PC-3 (cell line): ENCODE results near the gene KIAA2012. TPM values are rescaled to one million over a fixed set of nuclear protein-coding genes. Genes with fewer than 3 reads are reported as not detected.

ENCODE experiments used
- ATAC-seq: fragments of 200-7000 bp; cut with Tn5 transposase; 2 replicates; pipeline ENCODE4 v1.9.1; 2020; ENCODE audit warnings: mild to moderate bottlenecking, moderate library complexity
- BruUV-seq: library from RNA; stranded (reverse); fragments of 400-500 nt; replicated peaks from 2 replicates; lab custom pipeline; 2021; lab: Mats Ljungman, UMichigan
- CTCF ChIA-PET: fragments of 300-600 bp; sonication (Branson Sonifier 250); formaldehyde crosslinking; loops from one replicate; lab custom pipeline; 2022; ENCODE audit warnings: antibody characterized with exemption; lab: Charles Lee
- POLR2A ChIA-PET: fragments of 300-600 bp; sonication (Branson Sonifier 250); formaldehyde crosslinking; loops from one replicate; lab custom pipeline; 2022; ENCODE audit warnings: antibody characterized with exemption; ENCODE audit not compliant: unreplicated experiment; lab: Charles Lee
- DNase-seq: peaks from one replicate; pipeline ENCODE4 v3.0.0-alpha.2; 2015
- H2AFZ ChIP-seq: fragments of 300-600 bp; sonication (generic); 2 replicates; pipeline ENCODE4 v1.6.0; 2016; ENCODE audit warnings: antibody characterized with exemption, low read length
- H3F3A ChIP-seq: fragments of 300-600 bp; sonication (generic); one replicate; pipeline ENCODE4 v1.6.0; 2017; ENCODE audit warnings: antibody characterized with exemption, low read length, control low read depth, mild to moderate bottlenecking; ENCODE audit not compliant: unreplicated experiment
- H3K27ac ChIP-seq: fragments of 300-600 bp; sonication (generic); 2 replicates; pipeline ENCODE4 v1.5.1; 2016; ENCODE audit warnings: mild to moderate bottlenecking, low read length
- H3K27me3 ChIP-seq: fragments of 300-600 bp; sonication (generic); 2 replicates; pipeline ENCODE4 v1.6.1; 2016; ENCODE audit warnings: low read length, mixed read lengths
- H3K36me3 ChIP-seq: fragments of 300-600 bp; sonication (generic); 2 replicates; pipeline ENCODE4 v1.6.1; 2016; ENCODE audit warnings: low read depth, mixed run types, low read length, mixed read lengths
- H3K4me1 ChIP-seq: fragments of 300-600 bp; sonication (generic); 2 replicates; pipeline ENCODE4 v1.5.1; 2016; ENCODE audit warnings: low read length; ENCODE audit not compliant: insufficient read depth
- H3K4me2 ChIP-seq: fragments of 300-600 bp; sonication (generic); 2 replicates; pipeline ENCODE4 v1.6.0; 2016; ENCODE audit warnings: low read length
- H3K4me3 ChIP-seq: fragments of 300-600 bp; sonication (generic); 2 replicates; pipeline ENCODE4 v1.5.1; 2016; ENCODE audit warnings: mild to moderate bottlenecking, low read length, mixed read lengths
- H3K79me2 ChIP-seq: fragments of 300-600 bp; sonication (generic); 2 replicates; pipeline ENCODE4 v1.6.1; 2017; ENCODE audit warnings: low read length, mixed read lengths
- H3K9ac ChIP-seq: fragments of 300-600 bp; sonication (generic); 2 replicates; pipeline ENCODE4 v1.6.0; 2016; ENCODE audit warnings: mild to moderate bottlenecking, low read length
- H3K9me2 ChIP-seq: fragments of 300-600 bp; sonication (generic); replicated peaks from 2 replicates; pipeline ENCODE4 v1.6.1; 2016; ENCODE audit warnings: mixed run types, low read length, mixed read lengths
- H3K9me3 ChIP-seq: fragments of 300-600 bp; sonication (generic); 2 replicates; pipeline ENCODE4 v1.6.1; 2016; ENCODE audit warnings: low read length, mixed read lengths
- H4K20me1 ChIP-seq: fragments of 300-600 bp; sonication (generic); 2 replicates; pipeline ENCODE4 v1.6.1; 2016; ENCODE audit warnings: low read length, mixed read lengths
- CTCF ChIP-seq: fragments of 300-600 bp; sonication (generic); conservative IDR thresholded peaks from 2 replicates; pipeline ENCODE4 v1.5.1; 2017; ENCODE audit warnings: antibody characterized with exemption, low read depth, mild to moderate bottlenecking, low read length
- EZH2 ChIP-seq: fragments of 300-600 bp; sonication (generic); IDR thresholded peaks from one replicate; pipeline ENCODE4 v1.6.1; 2017; ENCODE audit warnings: antibody characterized with exemption, mild to moderate bottlenecking, low read length; ENCODE audit not compliant: unreplicated experiment
- EZH2phosphoT487 ChIP-seq: fragments of 300-600 bp; sonication (generic); IDR thresholded peaks from 2 replicates; pipeline ENCODE4 v1.6.1; 2018; ENCODE audit warnings: mild to moderate bottlenecking, antibody characterized with exemption, low read length, borderline replicate concordance
- intact Hi-C: fragments of 100-400 bp; cut with micrococcal nuclease; formaldehyde crosslinking; loops from 2 replicates; pipeline ENCODE4 v1.9.0; 2023
- total RNA-seq: library from RNA; depleted of rRNA; stranded (reverse); fragments of >200 nt; gene quantifications from 2 replicates; pipeline ENCODE4 v1.2.3, GENCODE V29; 2014

KIAA2012 gene
- total RNA-seq, 1 experiment from 2014 or later: not detected

DNA sequence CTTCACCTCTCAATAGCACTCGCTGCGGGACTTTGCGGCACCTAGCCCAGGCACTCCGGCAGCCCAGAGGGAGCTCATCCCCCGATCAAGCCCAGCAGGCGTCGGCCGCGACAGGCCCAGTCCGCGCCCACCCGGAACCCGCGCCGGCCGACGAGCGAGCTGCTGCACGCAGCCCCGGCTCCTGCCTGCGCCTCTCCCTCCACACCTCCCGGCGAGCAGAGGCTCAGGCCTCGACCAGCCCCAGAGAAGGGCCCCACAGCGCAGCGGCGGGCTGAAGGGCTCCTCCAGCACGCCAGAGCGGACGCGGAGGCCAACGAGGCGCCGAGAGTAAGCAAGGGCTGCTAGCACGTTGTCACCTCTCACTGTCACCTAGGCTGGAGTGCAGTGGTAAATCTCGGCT lies 63.5 kb downstream of the KIAA2012 start:
- Histone ChIP-seq H3K27ac (no peak overlapping the region), H4K20me1 (no peaks in the 10 kb centered on the region), H3K4me3 (no peak overlapping the region), H2AFZ (no peak overlapping the region), H3K9me3 (no peaks in the 10 kb centered on the region), H3K36me3 (no peaks in the 10 kb centered on the region), H3K4me2 (no peak overlapping the region), H3K9ac (no peak overlapping the region), H3K27me3 (no peaks in the 10 kb centered on the region), H3F3A (no peaks in the 10 kb centered on the region), H3K4me1 (0 out of 2 replicates have a peak, but pooled peaks cover 5% of the 10 kb centered on the region), H3K79me2 (no peaks in the 10 kb centered on the region), H3K9me2 (no peaks in the 10 kb centered on the region)
- no TSS peak for BruUV-seq
- intact Hi-C loops: no loop called here
- DNase-seq (no peak), ATAC-seq (no peak)
- no peak for TF ChIP-seq EZH2
- no peak for TF ChIP-seq EZH2phosphoT487
- no peak for TF ChIP-seq CTCF
- POLR2A ChIA-PET: no interaction called here
- CTCF ChIA-PET: no interaction called here

DNA sequence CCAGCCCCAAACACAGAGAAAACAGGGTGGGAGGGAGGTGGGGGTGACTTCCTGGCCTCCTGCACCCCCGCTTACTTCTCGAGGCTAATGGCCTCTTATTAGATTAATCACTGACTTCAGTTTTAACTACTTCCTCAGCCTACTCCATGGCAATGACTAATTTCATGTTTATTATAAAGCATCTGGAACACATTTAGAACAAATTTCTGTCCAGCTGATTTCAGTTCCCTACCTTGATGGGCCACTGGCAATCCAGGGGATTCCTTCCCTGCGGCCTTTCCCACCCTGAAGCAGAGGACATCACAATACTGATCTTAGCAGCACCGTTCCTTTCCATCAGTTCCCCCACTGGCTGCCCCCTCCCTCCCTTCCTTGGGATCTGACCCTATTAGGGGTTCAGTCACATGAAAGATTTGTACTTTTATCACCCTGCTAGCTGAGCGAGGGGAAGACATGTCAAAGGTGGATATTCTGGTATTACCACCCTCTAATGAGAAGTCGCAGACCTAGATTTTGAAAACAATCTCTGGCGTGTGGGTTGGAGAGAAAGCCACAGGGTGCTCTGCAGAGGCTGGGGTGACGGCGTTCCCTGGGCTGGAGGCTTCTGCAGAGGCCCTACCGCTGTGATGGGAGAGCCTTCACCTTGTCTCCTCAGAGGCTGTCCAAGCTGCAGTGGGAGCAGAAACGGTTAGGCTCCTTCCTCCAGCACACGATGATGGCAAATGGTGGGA lies 67.6 kb downstream of the KIAA2012 start:
- Histone ChIP-seq H3K27ac (no peak overlapping the region), H3K4me2 (no peak overlapping the region), H4K20me1 (no peaks in the 10 kb centered on the region), H3F3A (no peaks in the 10 kb centered on the region), H3K4me1 (no peaks in the 10 kb centered on the region), H3K27me3 (no peaks in the 10 kb centered on the region), H3K36me3 (no peaks in the 10 kb centered on the region), H3K9ac (no peak overlapping the region), H3K9me3 (no peaks in the 10 kb centered on the region), H3K4me3 (no peak overlapping the region), H3K9me2 (no peaks in the 10 kb centered on the region), H3K79me2 (no peaks in the 10 kb centered on the region), H2AFZ (peak overlapping the region; percentile 16; the same call in 1 of the 2 replicates)
- ChIA-PET CTCF (no interaction called here), POLR2A (no interaction called here)
- ATAC-seq: no peak
- DNase-seq: no peak
- intact Hi-C loops: no loop called here
- TF ChIP-seq EZH2 (no peak), EZH2phosphoT487 (no peak), CTCF (no peak)
- BruUV-seq: no TSS peak

DNA sequence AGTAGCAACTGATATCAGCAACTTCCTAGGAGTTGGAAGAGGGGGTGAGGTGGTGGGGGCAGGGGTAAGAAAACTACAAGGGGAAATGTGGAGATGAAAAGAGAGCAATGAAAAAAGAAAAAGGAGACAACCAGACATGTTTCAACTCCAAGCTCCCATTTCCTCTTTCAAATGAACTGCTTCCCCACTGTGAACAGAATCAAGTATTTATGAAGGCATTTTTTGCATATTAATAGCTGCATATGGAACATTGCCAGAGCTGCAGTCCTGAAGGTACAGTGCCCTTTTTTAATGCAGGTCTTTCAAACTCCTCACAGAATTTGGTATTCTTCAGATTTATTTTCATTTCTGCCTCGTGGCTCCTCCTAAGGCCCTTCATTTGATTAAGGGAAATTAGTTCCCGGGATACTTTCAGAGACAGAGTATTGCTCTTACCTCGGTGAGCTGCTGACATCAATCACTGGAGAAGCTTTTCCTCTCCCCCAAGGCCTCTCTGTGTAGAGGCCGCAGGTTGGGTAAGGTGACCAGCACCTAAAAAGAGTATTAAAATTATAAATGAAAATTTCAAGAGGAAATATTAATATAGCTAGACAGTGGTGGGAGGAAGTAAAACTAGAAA lies 68.4 kb downstream of the KIAA2012 start:
- Histone ChIP-seq H3F3A (no peaks in the 10 kb centered on the region), H3K9me3 (no peaks in the 10 kb centered on the region), H3K4me2 (no peak overlapping the region), H3K36me3 (no peaks in the 10 kb centered on the region), H3K27ac (no peak overlapping the region), H3K4me1 (no peaks in the 10 kb centered on the region), H4K20me1 (no peaks in the 10 kb centered on the region), H3K27me3 (no peaks in the 10 kb centered on the region), H3K4me3 (no peak overlapping the region), H3K9me2 (no peaks in the 10 kb centered on the region), H2AFZ (peak overlapping the region; percentile 16; the same call in 1 of the 2 replicates), H3K79me2 (no peaks in the 10 kb centered on the region), H3K9ac (no peak overlapping the region)
- BruUV-seq: no TSS peak
- ChIA-PET POLR2A (no interaction called here), CTCF (no interaction called here)
- no peak for DNase-seq
- ATAC-seq: no peak
- TF ChIP-seq EZH2 (no peak), CTCF (no peak), EZH2phosphoT487 (no peak)
- intact Hi-C loops: no loop called here
